GM19452 (cell line): ENCODE data around the gene DUS1L.

Source experiments
- ATAC-seq: cut with Tn5 transposase; IDR thresholded peaks from one replicate; pipeline ENCODE4 v1.9.1; 2021; ENCODE audit not compliant: unreplicated experiment

DUS1L gene

DNA sequence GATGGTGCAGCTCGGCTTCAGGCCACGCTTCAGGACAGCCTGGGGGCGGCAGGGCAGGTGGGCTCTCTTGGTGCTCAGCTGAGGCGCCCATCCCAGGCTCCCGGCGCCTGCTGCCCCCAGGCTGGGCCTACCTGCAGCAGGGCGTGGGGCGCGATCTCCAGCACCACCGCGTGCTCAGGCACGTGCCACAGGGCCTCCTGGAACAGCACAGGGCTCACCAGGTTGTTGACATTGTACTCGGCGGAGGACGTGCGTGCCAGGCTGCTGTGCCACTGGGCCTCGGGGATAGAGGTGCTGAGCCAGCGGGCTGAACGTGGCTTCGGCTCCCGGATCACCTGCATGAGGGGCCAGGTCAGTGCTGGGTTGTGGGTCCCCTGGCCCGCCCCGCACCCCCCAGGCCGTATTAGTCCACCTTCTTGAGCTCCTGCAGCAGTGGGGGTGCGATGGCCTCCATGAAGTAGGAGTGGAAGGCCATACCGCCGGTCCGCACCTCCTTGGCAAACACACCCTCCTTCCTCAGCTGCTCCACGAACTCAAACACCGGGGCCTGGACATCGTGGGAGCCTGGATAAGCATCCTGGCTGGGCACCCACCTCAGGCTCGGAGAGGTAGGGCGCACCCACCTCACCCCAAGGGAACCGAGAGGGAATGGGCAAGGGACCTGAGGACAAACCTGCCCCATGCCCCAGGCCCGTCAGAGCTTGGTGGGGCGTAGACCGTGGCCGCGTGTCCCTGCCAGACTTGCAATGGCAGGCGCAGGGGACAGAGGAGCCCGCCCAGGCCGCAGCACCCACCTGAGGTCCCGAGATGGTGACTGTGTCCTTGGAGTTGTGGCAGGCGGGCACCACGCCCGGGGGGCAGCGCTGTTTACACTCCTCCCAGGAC is 23.5 kb upstream of the DUS1L start:
- no peak for ATAC-seq

- no peak for ATAC-seq
Observed at GRCh38 chr17:82087961-82088837, 22.6 kb upstream of the DUS1L start.

- no peak for ATAC-seq
Observed at GRCh38 chr17:82086941-82087906, 21.6 kb upstream of the DUS1L start.

- no peak for ATAC-seq
Observed at GRCh38 chr17:82085931-82086764, 20.5 kb upstream of the DUS1L start.

- ATAC-seq, result no peak
Observed at GRCh38 chr17:82085031-82085861, 19.6 kb upstream of the DUS1L start.

- ATAC-seq, result no peak
Observed at GRCh38 chr17:82084373-82085030, 18.9 kb upstream of the DUS1L start.

- ATAC-seq, result no peak
Observed at GRCh38 chr17:82083533-82084359, 18.1 kb upstream of the DUS1L start.

DNA sequence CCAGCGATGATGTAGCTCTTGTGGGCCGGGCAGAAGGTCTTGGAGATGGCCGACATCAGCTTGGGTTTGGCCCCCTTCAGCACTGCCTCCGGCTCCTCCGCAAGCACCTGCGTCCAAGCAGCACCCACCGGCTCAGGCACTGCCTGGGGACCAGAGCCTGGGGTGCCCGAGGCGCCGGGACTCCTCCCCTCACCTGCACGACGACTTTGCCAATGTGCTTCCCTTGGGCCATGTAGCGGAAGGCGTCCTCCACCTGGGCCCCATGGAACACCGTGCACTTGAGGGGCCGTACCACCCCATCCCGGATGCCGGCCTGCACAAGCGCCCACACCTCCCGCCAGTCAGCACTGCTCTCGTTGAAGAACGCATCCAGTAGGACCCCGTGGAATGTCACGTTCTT is 17.4 kb upstream of the DUS1L start:
- ATAC-seq, result no peak

DNA sequence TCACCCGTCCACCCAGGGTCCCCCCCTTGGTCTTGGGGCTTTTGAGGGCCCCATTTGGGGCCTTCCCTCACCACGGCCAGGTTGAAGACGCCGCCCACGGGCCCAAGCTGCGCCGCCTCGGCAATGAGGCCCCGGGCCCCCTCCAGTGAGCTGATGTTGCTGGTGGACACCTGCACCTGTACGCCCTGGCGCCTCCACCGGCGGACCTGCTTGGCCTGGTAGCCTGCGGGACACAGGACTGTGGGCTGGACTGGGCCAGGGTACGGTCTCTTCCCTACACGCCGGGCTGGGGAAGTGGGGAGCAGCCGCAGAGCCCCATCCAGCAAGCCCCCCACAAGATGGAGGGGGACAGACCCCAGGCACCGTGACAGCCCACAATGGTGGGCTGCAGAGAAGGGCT is 16.9 kb upstream of the DUS1L start:
- ATAC-seq, result no peak

DNA sequence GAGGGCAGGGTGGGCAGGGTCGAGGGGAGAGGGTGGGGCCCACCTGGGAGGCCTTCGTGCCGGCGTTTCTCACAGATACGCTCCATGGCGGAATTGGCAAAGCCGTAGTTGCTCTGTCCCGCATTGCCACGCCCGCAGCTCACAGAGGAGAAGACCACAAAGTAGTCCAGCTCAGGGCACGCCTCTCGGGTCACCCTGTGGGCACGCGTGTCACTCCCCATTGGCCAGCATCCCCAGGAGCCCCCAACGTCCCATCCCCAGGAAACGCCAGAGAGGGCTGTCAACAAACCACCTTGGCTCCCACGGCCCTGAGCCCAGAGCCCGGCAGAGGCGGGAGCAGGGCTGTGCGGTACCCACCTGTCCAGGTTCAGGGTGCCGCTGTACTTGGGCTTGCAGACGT is 16.4 kb upstream of the DUS1L start:
- ATAC-seq, result no peak

GRCh38 chr17:82081546-82081945 is 15.9 kb upstream of the DUS1L start:
- no peak for ATAC-seq

- ATAC-seq, result no peak
Observed at GRCh38 chr17:82080789-82081464, 15.3 kb upstream of the DUS1L start.

DNA sequence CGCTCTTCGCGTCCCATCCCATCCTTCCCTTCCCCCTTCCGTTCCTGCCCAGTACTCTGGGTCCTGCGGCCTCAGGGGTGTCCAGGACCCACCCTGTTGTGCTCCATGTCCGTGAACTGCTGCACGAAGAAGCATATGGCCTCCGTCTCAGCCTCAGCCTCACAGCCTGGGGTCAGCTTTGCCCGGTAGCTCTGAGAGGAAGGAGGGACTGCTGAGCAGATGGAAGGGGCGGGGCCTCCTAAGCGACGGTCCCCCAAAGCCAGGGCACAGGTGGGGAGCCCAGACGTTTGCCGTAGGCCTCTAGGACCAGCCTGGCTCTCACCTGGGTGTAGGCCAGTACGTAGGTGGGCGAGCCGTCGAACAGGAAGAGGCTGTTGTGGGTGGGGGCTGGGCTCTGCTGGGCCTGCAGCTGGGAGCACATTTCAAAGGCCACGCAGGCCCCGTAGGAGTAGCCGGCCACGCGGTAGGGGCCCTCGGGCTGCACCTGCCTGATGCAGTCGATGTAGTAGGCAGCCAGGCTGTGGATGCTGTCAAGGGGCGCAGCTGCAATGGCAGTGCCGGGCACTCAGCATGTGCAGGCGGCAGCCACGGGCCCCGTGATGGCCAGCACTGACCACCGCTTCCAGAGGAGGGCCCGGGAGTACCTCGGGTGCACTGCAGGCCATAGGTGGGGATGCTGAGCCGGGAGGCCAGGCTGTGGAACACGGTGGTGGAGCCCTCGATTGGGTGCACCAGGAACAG is 14.6 kb upstream of the DUS1L start:
- ATAC-seq, result no peak

- no peak for ATAC-seq
Observed at GRCh38 chr17:82079001-82079677, 13.5 kb upstream of the DUS1L start.

DNA sequence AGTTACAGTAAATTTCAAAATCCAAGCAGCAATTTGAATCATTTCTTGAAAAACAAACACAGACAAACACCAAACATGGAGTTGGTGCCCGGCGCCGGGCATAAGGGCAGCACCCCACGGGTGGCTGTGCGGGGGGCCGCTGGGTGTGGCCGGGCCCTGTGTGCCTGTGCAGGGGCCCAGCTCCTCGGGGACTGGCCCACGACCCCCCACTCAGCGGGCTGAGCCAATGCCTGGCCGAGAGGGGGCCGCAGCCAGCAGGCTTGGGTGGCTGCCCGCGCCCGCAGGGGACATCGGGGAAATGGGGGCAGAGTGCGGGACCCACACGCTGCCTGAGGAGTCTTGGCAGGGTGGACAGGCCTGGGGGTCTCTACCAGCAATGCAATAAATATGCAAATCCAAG is 12.8 kb upstream of the DUS1L start:
- ATAC-seq, result no peak
